ENCODE data around the gene GPR143. TPM values are rescaled to one million over a fixed set of nuclear protein-coding genes. Genes with fewer than 3 reads are reported as not detected.
A peak's percentile ranks its signal among the peaks of the same experiment; 100 is the strongest.

Gene GPR143
- total RNA-seq, 2 experiments from 2014 or later = not detected

- Mint-ChIP-seq H3K9me3 (no peaks in the 10 kb centered on the region), H3K4me3 (no peak overlapping the region), H3K36me3 (peaks cover 8% of the 10 kb centered on the region), H3K27ac (no peak overlapping the region), H3K27me3 (no peaks in the 10 kb centered on the region), H3K4me1 (peaks cover 6% of the 10 kb centered on the region)
- POLR2A ChIA-PET = no interaction called here
- DNase-seq (peak; percentile 82), ATAC-seq (ENCODE audit: low read depth) (peak; percentile 82)
Observed at GRCh38 chrX:9708923-9709553, 56.6 kb downstream of the GPR143 start.

GRCh38 chrX:9708086-9708485 is 57.6 kb downstream of the GPR143 start:
- no peak for DNase-seq
- Mint-ChIP-seq H3K9me3 (no peaks in the 10 kb centered on the region), H3K27ac (no peak overlapping the region), H3K27me3 (no peaks in the 10 kb centered on the region), H3K4me3 (no peak overlapping the region), H3K4me1 (peaks cover 6% of the 10 kb centered on the region), H3K36me3 (peaks cover 7% of the 10 kb centered on the region)
- POLR2A ChIA-PET = no interaction called here
- no peak for ATAC-seq (ENCODE audit: low read depth)

GRCh38 chrX:9707306-9708033 is 58.2 kb downstream of the GPR143 start:
- H3K36me3 Mint-ChIP-seq = peaks cover 7% of the 10 kb centered on the region
- no peaks in the 10 kb centered on the region for H3K27me3 Mint-ChIP-seq
- no peak overlapping the region for H3K4me3 Mint-ChIP-seq
- H3K4me1 Mint-ChIP-seq = peaks cover 6% of the 10 kb centered on the region
- H3K9me3 Mint-ChIP-seq = no peaks in the 10 kb centered on the region
- no peak overlapping the region for H3K27ac Mint-ChIP-seq
- DNase-seq (no peak), ATAC-seq (ENCODE audit: low read depth) (no peak)
- POLR2A ChIA-PET = no interaction called here

GRCh38 chrX:9706421-9706820 is 59.2 kb downstream of the GPR143 start:
- Mint-ChIP-seq H3K36me3 (peaks cover 12% of the 10 kb centered on the region), H3K27me3 (no peaks in the 10 kb centered on the region), H3K27ac (no peak overlapping the region), H3K4me1 (peaks cover 6% of the 10 kb centered on the region), H3K9me3 (no peaks in the 10 kb centered on the region), H3K4me3 (no peak overlapping the region)
- POLR2A ChIA-PET = no interaction called here
- no peak for DNase-seq
- ATAC-seq (ENCODE audit: low read depth) = no peak

GRCh38 chrX:9704876-9705465 is 60.7 kb downstream of the GPR143 start:
- Mint-ChIP-seq H3K27ac (no peak overlapping the region), H3K27me3 (no peaks in the 10 kb centered on the region), H3K4me1 (peaks cover 6% of the 10 kb centered on the region), H3K36me3 (peaks cover 20% of the 10 kb centered on the region), H3K4me3 (no peak overlapping the region), H3K9me3 (no peaks in the 10 kb centered on the region)
- ATAC-seq (ENCODE audit: low read depth) (no peak), DNase-seq (no peak)
- POLR2A ChIA-PET = no interaction called here

- POLR2A ChIA-PET = no interaction called here
- no peak overlapping the region for H3K27ac Mint-ChIP-seq
- no peaks in the 10 kb centered on the region for H3K9me3 Mint-ChIP-seq
- no peak for ATAC-seq (ENCODE audit: low read depth)
- H3K36me3 Mint-ChIP-seq = peaks cover 21% of the 10 kb centered on the region
- no peak overlapping the region for H3K4me3 Mint-ChIP-seq
- no peaks in the 10 kb centered on the region for H3K4me1 Mint-ChIP-seq
- no peaks in the 10 kb centered on the region for H3K27me3 Mint-ChIP-seq
- DNase-seq = no peak
Observed at GRCh38 chrX:9703406-9703805, 62.2 kb downstream of the GPR143 start.

GRCh38 chrX:9701790-9702189 is 63.9 kb downstream of the GPR143 start:
- POLR2A ChIA-PET = no interaction called here
- peaks cover 21% of the 10 kb centered on the region for H3K36me3 Mint-ChIP-seq

GRCh38 chrX:9700555-9700954 is 65.1 kb downstream of the GPR143 start:
- DNase-seq (no peak), ATAC-seq (ENCODE audit: low read depth) (no peak)
- H3K4me1 Mint-ChIP-seq = no peaks in the 10 kb centered on the region
- no peak overlapping the region for H3K4me3 Mint-ChIP-seq
- no peaks in the 10 kb centered on the region for H3K9me3 Mint-ChIP-seq
- no peak overlapping the region for H3K27ac Mint-ChIP-seq
- peaks cover 18% of the 10 kb centered on the region for H3K36me3 Mint-ChIP-seq
- POLR2A ChIA-PET = no interaction called here
- no peaks in the 10 kb centered on the region for H3K27me3 Mint-ChIP-seq

More at GRCh38 chrX:9701790-9702189, 63.9 kb downstream of the GPR143 start:
- Mint-ChIP-seq H3K27me3 (no peaks in the 10 kb centered on the region), H3K4me3 (no peak overlapping the region), H3K4me1 (no peaks in the 10 kb centered on the region), H3K9me3 (no peaks in the 10 kb centered on the region), H3K27ac (no peak overlapping the region)
- no peak for DNase-seq
- no peak for ATAC-seq (ENCODE audit: low read depth)

- Mint-ChIP-seq H3K4me1 (no peaks in the 10 kb centered on the region), H3K4me3 (no peak overlapping the region), H3K27me3 (no peaks in the 10 kb centered on the region), H3K27ac (no peak overlapping the region), H3K9me3 (no peaks in the 10 kb centered on the region), H3K36me3 (peaks cover 22% of the 10 kb centered on the region)
- ATAC-seq (ENCODE audit: low read depth) = no peak
- POLR2A ChIA-PET = no interaction called here
- DNase-seq = no peak
Observed at GRCh38 chrX:9698576-9698975, 67.1 kb downstream of the GPR143 start.

GRCh38 chrX:9693307-9694001 is 72.2 kb downstream of the GPR143 start:
- Mint-ChIP-seq H3K27ac (no peak overlapping the region), H3K9me3 (no peaks in the 10 kb centered on the region), H3K4me1 (peaks cover 3% of the 10 kb centered on the region), H3K27me3 (no peaks in the 10 kb centered on the region), H3K4me3 (no peak overlapping the region), H3K36me3 (peaks cover 16% of the 10 kb centered on the region)
- ATAC-seq (ENCODE audit: low read depth) = no peak
- no peak for DNase-seq
- POLR2A ChIA-PET = no interaction called here

GRCh38 chrX:9690046-9690445 is 75.6 kb downstream of the GPR143 start:
- Mint-ChIP-seq H3K36me3 (peaks cover 11% of the 10 kb centered on the region), H3K9me3 (no peaks in the 10 kb centered on the region), H3K4me1 (peaks cover 3% of the 10 kb centered on the region), H3K27ac (no peak overlapping the region), H3K27me3 (no peaks in the 10 kb centered on the region), H3K4me3 (no peak overlapping the region)
- DNase-seq (no peak), ATAC-seq (ENCODE audit: low read depth) (no peak)
- POLR2A ChIA-PET = no interaction called here

GRCh38 chrX:9688833-9689232 is 76.8 kb downstream of the GPR143 start:
- H3K27me3 Mint-ChIP-seq = no peaks in the 10 kb centered on the region
- H3K4me1 Mint-ChIP-seq = peaks cover 3% of the 10 kb centered on the region
- H3K9me3 Mint-ChIP-seq = no peaks in the 10 kb centered on the region
- ATAC-seq (ENCODE audit: low read depth) (no peak), DNase-seq (no peak)
- H3K4me3 Mint-ChIP-seq = no peak overlapping the region
- H3K36me3 Mint-ChIP-seq = peaks cover 10% of the 10 kb centered on the region
- H3K27ac Mint-ChIP-seq = no peak overlapping the region
- POLR2A ChIA-PET = no interaction called here

- DNase-seq (no peak), ATAC-seq (ENCODE audit: low read depth) (no peak)
- Mint-ChIP-seq H3K4me1 (no peaks in the 10 kb centered on the region), H3K36me3 (peaks cover 6% of the 10 kb centered on the region), H3K27ac (no peak overlapping the region), H3K9me3 (no peaks in the 10 kb centered on the region), H3K4me3 (no peak overlapping the region), H3K27me3 (no peaks in the 10 kb centered on the region)
- POLR2A ChIA-PET = no interaction called here
Observed at GRCh38 chrX:9687899-9688298, 77.7 kb downstream of the GPR143 start.

GRCh38 chrX:9683350-9683749 is 82.3 kb downstream of the GPR143 start:
- H3K27ac Mint-ChIP-seq = no peak overlapping the region
- POLR2A ChIA-PET = no interaction called here
- ATAC-seq (ENCODE audit: low read depth) = no peak
- H3K27me3 Mint-ChIP-seq = no peaks in the 10 kb centered on the region
- H3K9me3 Mint-ChIP-seq = no peaks in the 10 kb centered on the region
- DNase-seq = no peak
- no peaks in the 10 kb centered on the region for H3K36me3 Mint-ChIP-seq
- H3K4me1 Mint-ChIP-seq = no peaks in the 10 kb centered on the region
- H3K4me3 Mint-ChIP-seq = no peak overlapping the region

Data from activated naive CD8-positive, alpha-beta T cell treated with anti-CD3 and anti-CD28 coated beads, Interleukin-2, amount 10 ng/mL, durations not matched to agents 7 days and 5 days (primary cell).